NCI-H2196 (cell line): ENCODE measurements around the gene EXPH5.

Experiments
- DNase-seq: peaks from one replicate; lab custom pipeline; 2025; ENCODE audit not compliant: unreplicated experiment; lab: John Stamatoyannopoulos, UW

EXPH5 gene

DNA sequence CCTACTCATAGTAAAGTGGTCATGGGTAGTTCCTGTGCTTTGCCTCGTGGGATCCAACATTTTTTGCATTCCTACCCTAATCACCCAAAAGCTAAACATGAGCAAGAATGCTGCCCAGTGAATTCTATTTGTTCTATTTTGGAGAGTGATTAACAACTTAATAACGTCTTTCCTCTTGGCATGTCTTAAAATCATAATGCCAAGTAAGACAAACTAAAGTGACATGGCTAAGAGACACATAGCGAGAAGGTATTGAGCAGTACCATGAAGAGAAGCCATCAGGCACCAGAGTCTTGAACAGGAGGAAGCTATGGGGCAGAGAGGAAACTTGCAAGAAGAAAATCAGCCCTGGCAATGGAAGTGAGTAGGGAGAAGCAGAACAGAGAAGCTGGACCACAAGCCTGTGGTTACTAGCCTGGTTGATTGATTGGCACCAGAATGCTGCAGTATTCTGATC lies 32.0 kb downstream of the EXPH5 start:
- no peak for DNase-seq

DNA sequence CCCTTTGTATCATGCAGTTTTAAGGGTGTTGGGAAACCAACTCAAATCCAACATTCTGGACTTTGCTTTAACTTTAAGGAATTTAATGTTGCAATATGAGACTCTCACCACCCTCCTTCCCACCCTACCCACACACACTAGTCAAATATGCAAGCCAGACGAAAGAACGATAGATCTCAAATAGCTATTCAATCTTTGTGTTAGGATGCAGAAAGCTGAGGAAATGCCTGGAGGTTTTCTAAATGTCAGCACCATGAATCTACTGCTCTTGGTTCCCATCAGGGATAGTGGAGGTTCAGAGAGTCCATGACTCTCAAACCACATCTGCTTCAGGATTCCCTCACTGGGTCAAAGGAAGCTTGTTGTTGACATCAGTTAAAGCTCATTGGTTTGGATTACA lies 33.7 kb downstream of the EXPH5 start:
- no peak for DNase-seq

DNA sequence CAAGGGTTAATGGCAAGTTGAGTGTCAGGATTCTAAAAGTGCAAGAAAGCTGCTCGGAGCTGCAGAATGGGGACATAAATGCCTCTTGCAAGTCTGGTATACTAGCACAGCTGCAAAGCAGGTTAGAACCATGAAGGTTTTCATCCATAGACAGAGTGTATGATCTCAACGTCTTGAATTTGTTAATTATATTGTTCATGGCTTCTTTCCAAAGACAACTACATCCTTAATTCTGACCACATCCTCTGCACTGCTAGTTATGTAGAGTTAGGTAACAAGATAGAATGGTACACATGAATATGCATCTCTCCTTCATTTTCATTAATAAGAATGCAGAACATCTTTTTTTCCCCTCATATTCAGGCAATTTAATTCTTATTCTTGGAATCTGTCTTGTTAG lies 34.2 kb downstream of the EXPH5 start:
- no peak for DNase-seq

DNA sequence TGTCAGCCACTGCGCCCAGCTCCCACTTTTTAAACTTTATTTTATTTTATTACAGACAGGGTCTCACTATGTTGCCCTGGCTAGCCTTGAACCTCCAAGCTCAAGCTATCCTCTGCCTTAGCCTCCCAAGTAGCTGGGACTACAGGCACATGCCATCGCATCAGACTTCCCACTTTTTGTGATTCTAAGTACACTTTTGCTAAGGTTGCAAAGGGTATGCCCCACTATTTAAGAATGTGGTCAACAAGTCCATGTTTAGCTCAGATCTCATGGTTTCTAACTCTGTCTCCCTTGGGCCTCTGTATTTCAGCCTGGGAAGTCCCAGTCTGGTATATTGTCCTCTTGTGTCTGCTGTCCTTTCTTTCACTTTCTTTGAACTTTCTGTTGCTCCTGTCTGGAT lies 35.3 kb downstream of the EXPH5 start:
- no peak for DNase-seq

DNA sequence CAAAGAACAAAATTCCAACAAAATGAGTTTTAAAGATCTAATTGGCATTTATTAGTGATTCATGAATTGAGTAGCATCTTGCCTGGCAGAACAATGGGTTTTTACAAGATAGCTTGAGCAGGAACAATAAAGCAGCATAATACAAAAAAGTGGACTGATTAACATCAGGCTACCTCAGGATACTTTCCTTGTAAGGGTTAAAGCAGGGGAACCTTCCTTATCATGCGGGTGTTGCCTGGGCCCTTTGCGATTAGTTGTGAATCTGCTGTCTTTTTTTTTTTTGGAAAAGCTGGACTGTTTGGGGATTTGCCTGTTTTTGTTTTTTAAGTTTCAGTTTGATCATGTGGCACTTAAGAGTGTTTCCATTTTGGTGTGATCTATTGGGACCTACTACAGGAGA lies 37.5 kb downstream of the EXPH5 start:
- DNase-seq, result no peak

DNA sequence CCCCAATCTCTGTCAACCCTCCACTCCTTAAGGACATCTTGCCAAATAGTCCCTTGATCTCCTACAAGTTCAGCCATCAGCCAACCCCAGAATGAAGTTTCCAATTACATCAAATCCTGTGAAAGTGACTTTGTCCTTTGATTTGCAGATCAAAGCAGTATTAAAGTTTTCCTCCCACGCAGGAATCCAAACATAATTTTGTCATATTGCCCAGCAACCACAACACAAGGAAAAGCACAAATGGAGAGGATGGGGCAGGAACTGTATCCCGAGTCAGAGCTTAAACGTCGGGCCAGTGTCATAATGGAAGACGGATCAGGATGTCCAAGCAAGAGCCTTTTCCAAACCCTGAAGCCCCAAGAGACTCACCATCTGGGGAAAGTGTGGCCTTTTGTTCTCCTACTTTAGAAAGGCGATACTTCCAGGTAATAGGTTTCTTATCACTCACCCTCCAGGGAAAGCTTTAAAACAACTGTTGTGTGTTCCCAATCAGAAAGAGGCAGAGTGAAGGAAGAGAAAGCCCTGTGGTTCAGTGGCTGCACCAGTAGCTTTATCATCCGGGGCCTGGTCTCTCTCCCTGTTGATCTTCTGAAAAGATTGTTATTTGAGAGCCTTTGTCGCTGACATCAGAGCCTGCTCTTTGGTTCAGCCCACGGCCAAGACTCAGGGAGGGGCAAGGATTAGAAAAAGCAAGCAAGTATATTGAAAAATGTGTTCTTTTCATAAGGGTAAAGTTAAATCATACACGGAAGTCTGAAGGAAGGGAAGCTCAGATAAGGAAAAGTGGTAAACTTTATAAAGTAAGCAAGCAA lies 41.7 kb downstream of the EXPH5 start:
- DNase-seq, result no peak

DNA sequence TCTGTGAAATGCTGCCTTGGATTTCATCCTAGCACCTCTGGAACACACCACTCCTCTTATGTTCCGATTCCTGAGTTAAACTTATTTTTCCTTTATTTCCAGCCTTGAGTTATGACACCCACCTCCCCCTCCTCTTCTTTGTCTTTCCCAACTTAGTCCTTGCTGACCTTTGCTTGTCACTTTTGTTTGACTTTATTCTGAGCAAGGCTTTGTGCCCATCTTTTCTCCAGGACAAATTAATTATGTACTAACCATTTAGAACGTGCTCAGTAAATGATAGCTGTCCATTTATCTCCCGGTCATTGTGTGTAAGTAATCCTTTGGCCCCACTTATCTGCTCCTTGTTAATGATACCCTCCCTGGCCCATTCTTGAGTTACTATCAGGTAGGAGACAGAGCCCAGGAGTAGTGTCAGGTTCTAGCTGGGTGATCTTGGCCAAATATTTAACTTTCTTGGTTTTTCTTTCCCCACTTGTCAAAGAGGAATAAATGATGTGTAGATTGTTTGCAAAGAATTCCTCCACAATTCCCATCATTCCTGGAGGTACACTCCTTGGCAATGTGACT lies 44.2 kb downstream of the EXPH5 start:
- DNase-seq, result no peak

DNA sequence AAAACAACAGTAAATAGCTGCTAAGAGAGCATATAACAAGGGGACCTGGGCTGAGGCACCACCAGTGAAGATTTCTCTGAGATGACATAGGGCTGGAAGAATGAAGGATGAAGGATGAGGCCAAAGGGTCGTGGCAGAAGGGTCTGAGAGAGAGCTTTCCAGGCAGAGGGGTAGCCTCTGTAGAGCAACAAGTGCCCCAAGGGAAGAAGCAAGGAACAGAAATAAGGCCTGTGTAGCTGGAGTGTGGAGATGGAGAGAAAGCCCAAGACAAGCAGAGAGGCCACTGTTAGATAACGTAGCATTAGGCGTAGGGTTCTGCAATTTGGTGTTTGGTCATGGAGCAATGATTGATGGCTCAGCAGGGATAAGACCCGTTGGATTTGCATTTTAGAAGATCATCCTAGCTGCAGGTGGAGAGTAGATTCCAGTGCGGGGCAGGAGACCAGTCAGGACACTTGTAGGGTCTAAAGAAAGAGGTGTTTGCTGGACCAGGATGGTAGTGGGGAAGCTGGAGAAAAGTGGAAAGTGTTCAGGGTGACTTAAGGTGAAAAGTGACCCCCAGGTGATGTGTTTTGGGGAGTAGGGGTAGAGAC lies 47.6 kb downstream of the EXPH5 start:
- DNase-seq, result no peak

DNA sequence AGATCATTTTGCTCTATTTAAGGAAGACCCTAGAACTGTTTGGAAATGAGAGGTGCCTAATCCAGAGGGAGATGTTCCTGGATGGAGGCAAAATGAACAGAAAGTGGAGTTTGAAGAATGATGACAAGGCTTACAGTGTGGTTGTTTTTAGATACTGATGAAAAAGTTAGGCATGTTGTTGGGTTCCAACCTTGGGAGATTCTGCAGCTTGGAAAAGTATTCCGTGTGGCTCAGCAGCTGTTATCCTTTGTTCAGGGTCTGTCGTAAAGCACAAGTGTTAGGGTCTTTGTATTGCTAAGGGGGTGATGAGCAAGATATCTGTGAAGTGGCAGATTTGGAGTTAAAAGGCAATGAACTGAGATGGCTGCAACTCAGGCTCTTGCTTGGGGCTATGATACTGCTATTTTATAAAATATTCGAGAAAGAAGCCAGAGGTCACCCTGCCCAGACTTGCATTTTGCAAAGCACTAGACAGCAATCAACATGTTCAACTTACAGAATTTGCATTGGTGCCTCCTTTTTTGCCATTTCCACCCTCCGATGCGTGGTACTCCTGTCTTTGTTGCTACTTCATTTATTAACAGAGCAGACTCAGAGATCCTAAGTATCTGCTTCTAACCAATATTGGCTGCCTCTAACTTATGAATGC lies 50.1 kb downstream of the EXPH5 start:
- no peak for DNase-seq

DNA sequence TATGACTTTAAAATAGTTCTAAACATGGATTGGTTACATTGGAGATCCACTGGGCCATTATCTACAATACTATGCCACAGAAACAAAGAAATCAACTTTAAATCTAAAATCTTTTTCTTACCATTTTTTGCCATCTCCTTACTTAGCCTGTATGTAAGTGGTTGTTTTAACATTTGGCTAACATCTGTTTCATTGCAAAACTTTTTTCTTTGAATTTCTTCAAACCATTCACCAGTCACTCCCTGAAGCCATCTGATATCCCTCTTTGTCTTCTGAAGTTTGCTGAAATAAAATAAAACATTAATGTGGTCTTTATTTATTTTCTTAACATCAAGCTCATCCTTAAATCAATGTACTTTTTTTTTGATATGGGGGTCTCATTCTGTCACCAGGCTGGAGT lies 52.0 kb downstream of the EXPH5 start:
- no peak for DNase-seq

DNA sequence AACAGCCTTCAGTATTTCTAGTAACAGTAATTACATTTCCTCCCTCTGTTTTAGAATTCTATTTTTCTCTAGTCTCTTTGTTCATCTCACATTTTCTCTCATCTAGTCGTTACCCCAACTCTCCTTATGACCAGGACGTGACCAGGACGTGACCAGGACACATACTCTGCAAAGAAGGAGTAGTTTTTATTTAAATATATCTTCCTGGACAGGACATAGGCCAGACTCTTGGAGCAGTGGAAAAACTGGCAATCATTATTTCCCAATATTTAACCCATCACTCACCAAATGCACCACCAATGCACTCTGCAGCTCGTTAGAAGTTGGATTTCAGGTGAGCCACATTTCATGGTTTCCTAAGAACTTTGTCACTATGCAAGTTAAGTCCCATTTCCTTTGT lies 55.1 kb downstream of the EXPH5 start:
- no peak for DNase-seq

DNA sequence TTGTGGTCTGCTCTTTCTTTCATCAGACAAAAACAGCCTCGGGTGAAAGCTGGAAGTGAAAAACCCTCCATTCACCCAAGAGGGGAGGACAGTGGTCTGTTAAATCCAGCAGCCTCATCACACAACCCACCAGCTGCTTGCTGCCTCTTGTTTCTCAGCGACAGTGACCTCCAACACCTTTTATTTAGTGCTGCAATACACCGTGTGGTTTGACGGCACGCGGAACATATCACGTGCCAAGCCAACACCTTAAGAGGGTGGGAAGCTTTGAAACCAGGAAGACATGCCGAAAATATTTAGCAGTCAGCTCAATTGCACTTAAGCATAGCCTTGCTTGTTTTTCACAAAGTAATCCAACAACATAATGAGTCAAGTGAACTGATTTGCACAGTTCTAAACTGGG lies 55.5 kb downstream of the EXPH5 start:
- no peak for DNase-seq

DNA sequence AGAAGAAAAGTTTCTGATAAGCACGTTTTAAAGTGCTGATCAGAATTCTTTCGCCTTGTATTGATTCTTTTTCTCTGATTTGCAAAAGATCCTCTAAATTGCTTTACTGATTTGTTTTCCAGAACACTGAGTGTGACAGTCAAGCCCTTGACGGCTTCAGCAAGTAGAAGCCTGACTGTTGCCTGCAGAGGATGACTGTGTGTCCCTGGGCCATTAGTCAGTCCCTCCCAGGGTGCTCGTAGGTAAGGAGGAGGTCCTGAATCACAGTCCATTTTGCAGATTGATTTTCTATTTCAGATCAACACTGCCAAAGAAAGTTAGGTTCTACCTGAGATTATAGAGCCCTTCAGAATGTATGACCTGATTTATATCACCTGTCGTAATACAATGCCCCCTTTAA lies 56.8 kb downstream of the EXPH5 start:
- no peak for DNase-seq

DNA sequence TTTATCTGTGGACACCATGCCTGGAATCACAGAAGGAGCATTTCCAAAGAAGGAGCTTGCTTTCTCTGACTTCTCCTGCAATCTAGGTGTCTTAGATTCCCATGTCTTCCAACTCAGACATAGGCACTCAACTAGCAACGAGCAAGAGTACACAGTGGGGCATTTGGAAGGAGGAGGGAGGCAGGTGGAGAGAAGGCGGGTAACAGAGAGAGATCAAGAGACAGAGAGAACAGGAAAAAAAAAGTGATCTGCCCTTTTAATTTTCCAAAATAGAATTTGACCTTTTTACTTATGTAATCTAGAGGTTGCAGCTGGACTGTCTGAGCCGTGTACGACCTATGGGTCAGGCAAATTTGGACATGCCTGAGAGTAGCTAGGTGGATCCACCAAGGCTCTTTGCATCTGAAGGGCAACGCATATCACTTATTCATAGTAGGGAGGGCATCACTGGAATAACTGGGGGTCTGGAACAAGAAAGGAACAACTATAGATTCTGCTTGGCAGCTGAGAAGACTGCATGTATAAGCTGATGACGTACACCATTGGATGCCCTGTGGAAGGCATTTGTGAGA lies 58.1 kb downstream of the EXPH5 start:
- DNase-seq, result no peak

DNA sequence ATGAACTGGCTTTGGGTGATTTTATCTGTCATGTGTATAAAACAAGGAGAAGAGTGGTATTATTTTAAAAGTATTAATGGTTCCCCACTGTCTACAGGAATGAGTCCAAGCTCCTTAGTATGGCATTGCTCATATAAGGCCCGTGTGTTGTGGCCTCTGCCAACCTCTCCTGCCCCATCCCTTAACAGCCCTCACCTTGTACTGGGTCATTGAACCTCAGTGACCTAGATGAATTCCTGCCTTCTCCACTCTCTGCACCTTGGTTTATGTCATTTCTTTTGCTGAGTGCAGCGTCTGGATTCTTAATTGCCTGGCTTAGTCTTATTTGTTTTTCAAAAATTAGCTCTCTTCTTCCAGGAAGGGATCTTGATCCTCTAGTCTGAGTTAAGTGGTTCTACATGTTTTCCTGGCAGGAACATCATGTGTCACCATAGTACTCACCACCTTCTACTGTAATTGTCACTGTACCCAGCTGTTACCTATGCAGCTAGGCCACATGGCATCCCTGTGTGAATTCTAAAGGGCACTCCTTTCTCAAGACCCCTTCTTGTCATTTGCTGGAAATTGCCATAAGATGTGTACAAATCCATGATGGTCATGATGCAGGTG lies 59.2 kb downstream of the EXPH5 start:
- DNase-seq, result peak; percentile 37

DNA sequence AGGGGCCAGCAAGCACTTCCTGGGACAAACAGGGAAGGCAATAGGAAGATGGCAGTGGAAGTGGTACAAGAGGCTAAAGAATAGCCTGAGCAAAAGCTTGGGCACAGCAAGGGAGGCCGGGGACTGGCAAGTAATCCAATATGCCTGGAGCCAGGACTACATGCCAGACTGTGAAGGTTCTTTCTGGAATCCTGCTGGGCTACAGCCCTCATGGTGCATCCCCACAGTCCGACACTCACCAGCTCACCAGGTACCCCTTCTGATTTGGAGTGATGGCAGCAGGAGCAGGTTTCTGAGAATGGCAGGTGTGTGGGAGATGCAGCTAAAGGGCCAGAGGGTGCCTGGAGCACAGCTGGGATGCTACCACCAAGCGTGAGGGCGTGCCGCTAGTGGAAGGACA lies 63.1 kb downstream of the EXPH5 start:
- no peak for DNase-seq

DNA sequence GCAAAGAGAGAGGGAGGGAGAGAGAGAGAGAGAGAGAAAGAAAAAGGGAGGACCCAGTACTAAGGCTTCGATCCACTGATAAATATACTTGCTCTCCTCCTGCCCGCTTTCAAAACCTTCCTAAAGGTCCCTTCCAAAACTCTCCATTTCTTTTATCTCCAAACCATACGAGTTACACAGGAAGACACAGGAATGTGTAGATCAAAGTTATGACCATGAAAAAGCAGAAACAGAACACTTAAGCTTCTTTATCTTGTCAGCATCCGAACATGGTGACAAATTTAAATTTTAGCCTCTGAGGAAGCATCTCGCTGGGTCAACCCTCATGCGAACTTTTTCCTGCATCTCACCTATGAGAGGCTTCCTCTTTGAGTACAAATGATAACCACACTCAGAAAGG lies 66.2 kb downstream of the EXPH5 start:
- no peak for DNase-seq

DNA sequence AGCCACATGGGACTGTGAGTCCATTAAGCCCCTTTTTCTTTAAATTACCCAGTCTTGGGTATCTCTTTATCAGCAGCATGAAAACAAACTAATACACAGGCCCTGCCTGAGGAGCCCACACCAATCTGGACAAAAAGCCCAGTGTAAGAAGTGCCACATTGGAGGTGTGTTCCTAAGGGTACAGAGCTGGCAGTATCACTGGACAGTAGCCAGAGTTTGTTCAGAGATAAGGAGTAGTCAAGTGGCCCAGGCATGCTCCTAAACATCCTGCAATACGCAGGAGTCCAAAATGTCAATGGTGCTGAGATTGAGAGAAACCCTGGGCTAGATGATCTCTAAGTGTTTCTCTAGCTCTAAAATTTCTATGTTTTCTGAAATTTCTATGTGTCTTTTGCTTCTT lies 68.4 kb downstream of the EXPH5 start:
- no peak for DNase-seq

DNA sequence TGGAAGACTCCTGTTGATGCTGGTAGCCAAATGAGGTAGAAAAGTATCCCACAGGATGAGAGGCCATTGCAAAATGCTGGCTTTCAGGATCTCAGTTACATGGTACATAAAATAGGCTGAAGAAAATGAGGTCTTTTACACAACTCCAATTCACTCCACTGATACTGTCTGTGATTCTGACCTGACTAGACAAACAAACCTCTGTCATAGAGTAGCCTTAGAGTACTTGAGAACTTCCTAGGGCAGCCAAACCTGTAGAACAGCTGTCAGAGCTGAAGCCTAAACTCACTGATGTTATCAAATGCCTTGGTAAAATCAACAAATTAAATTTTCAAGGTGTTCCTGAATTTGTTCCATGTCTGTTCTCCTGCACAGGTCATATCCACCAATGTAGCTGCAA lies 69.1 kb downstream of the EXPH5 start:
- DNase-seq, result peak; percentile 39

DNA sequence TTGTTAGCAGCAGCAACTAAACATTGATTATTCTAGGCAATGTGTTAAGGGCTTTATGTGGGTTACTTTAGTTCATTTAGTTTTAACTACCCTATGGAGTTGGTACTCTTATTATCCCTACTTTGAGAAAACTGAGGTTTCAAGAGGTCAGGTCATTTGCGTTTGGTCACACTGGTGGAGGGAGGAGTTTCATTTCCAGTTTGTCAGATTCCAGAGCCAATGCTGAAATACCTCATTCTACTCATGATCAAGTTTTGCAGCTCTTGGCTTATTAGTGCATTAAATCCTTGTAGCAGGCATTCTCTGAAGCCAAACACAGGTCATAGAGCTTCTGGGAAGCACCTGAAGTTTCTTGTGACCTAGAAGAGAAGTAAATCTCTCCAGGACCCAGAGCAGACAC lies 71.2 kb downstream of the EXPH5 start:
- no peak for DNase-seq

DNA sequence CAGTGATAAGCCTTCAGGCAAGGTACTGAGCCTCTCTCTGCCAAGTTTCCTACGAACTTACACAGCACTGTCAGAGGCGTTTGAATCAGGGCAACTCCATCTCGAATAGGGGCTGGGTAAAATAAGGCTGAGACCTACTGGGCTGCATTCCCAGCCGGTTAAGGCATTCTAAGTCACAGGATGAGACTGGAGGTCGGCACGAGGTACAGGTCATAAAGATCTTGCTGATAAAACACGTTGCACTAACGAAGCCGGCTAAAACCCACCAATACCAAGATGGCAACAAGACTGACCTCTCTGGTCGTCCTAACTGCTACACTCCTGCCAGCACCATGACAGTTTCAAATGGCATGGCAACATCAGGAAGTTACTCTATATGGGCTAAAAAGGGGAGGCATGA lies 75.0 kb downstream of the EXPH5 start:
- DNase-seq, result no peak
